ENCODE measurements around the gene SPPL2B.
A peak's percentile ranks its signal among the peaks of the same experiment; 100 is the strongest.

SPPL2B gene

DNA sequence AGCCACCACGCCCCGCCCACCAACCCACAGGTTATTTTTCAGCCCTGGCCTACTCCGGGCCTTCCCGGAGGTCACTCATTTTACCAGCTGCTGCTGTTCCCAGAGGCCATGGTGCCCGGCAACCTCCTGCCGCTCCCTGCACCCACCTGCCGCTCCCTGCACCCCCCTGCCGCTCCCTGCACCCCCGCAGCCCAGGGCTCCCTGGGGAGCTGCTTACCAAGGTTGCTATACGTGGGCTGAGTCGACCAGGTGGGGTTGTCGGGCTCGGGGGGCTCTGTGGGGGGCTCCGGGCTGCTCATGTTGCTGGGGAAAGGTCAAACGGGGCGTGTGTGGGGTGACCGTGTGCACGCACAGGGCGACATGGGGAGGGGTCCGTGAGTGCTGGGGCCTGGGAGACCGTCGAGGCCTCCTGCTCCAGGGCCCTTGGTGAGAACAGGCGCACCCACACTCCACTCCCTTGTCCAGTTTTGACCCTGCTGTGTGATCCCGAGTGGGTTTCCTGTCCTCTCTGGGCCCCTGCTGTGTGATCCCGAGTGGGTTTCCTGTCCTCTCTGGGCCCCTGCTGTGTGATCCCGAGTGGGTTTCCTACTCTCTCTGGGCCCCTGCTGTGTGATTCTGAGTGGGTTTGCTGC is 47.7 kb upstream of the SPPL2B start (continued):
- no peak for TF ChIP-seq PATZ1 (CRISPR knock-in tag; IDR thresholded peaks at IDR 0.05; ENCODE audit: borderline replicate concordance)
- no peak for TF ChIP-seq OSR1 (CRISPR knock-in tag; IDR thresholded peaks at IDR 0.05)

GRCh38 chr19:2281265-2282061 is 47.0 kb upstream of the SPPL2B start:
- ATAC-seq = peak; percentile 24

- ATAC-seq = peak; percentile 76
- TF ChIP-seq ZNF565 (CRISPR knock-in tag; conservative IDR thresholded peaks at IDR 0.05; ENCODE audit: low read depth) (no peak), ZC3H10 (CRISPR knock-in tag; IDR thresholded peaks at IDR 0.05) (no peak), ZNF70 (CRISPR knock-in tag; IDR thresholded peaks at IDR 0.05) (no peak), CREB5 (CRISPR knock-in tag; IDR thresholded peaks at IDR 0.05; ENCODE audit: low read depth) (no peak), ZNF8 (CRISPR knock-in tag; IDR thresholded peaks at IDR 0.05) (no peak), ESRRG (CRISPR knock-in tag; IDR thresholded peaks at IDR 0.05) (no peak), ISL1 (CRISPR knock-in tag; IDR thresholded peaks at IDR 0.05) (no peak), TCF4 (CRISPR knock-in tag; IDR thresholded peaks at IDR 0.05; ENCODE audit: borderline replicate concordance) (no peak), CSDC2 (CRISPR knock-in tag; IDR thresholded peaks at IDR 0.05) (no peak), ARNTL (CRISPR knock-in tag; IDR thresholded peaks at IDR 0.05; ENCODE audit: borderline replicate concordance, low read depth) (no peak), OSR1 (CRISPR knock-in tag; IDR thresholded peaks at IDR 0.05) (no peak), SNAI2 (CRISPR knock-in tag; IDR thresholded peaks at IDR 0.05) (no peak), TOX (CRISPR knock-in tag; IDR thresholded peaks at IDR 0.05; ENCODE audit: borderline replicate concordance) (no peak)
- TF ChIP-seq, protein P1, sequence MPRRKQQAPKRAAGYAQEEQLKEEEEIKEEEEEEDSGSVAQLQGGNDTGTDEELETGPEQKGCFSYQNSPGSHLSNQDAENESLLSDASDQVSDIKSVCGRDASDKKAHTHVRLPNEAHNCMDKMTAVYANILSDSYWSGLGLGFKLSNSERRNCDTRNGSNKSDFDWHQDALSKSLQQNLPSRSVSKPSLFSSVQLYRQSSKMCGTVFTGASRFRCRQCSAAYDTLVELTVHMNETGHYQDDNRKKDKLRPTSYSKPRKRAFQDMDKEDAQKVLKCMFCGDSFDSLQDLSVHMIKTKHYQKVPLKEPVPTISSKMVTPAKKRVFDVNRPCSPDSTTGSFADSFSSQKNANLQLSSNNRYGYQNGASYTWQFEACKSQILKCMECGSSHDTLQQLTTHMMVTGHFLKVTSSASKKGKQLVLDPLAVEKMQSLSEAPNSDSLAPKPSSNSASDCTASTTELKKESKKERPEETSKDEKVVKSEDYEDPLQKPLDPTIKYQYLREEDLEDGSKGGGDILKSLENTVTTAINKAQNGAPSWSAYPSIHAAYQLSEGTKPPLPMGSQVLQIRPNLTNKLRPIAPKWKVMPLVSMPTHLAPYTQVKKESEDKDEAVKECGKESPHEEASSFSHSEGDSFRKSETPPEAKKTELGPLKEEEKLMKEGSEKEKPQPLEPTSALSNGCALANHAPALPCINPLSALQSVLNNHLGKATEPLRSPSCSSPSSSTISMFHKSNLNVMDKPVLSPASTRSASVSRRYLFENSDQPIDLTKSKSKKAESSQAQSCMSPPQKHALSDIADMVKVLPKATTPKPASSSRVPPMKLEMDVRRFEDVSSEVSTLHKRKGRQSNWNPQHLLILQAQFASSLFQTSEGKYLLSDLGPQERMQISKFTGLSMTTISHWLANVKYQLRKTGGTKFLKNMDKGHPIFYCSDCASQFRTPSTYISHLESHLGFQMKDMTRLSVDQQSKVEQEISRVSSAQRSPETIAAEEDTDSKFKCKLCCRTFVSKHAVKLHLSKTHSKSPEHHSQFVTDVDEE (CRISPR knock-in tag; IDR thresholded peaks at IDR 0.05) = no peak
- TF ChIP-seq, protein P2, sequence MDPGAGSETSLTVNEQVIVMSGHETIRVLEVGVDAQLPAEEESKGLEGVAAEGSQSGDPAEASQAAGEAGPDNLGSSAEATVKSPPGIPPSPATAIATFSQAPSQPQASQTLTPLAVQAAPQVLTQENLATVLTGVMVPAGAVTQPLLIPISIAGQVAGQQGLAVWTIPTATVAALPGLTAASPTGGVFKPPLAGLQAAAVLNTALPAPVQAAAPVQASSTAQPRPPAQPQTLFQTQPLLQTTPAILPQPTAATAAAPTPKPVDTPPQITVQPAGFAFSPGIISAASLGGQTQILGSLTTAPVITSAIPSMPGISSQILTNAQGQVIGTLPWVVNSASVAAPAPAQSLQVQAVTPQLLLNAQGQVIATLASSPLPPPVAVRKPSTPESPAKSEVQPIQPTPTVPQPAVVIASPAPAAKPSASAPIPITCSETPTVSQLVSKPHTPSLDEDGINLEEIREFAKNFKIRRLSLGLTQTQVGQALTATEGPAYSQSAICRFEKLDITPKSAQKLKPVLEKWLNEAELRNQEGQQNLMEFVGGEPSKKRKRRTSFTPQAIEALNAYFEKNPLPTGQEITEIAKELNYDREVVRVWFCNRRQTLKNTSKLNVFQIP (CRISPR knock-in tag; IDR thresholded peaks at IDR 0.05; ENCODE audit: borderline replicate concordance, low read depth) = no peak
Observed at GRCh38 chr19:2282062-2282861, 46.2 kb upstream of the SPPL2B start, which contains the start of gene PEAK3. Gene PEAK3, minus strand, starts transcription at chr19:2282175. Its CDS starts 1,244 bp downstream, at chr19:2280931.

GRCh38 chr19:2282862-2283237 is 45.6 kb upstream of the SPPL2B start:
- no peak for TF ChIP-seq GLIS3 (CRISPR knock-in tag; IDR thresholded peaks at IDR 0.05)
- TF ChIP-seq, protein P2 (CRISPR knock-in tag; IDR thresholded peaks at IDR 0.05; ENCODE audit: borderline replicate concordance, low read depth) = no peak
- no peak for ATAC-seq

All from SK-N-SH treated with all-trans-retinoic acid at 6 μM for 48 hours (cell line).